Sigmoid colon (tissue), 7 donors: Measurements from ENCODE around the gene PMF1. TPM values are rescaled to one million over a fixed set of nuclear protein-coding genes. Genes with fewer than 3 reads are reported as not detected.

Experiments
- DNase-seq: peaks from one replicate; pipeline ENCODE4 v3.0.0-alpha.2; 2019
- H3K27ac ChIP-seq, 4 donors: fragments of 200-600 bp; sonication (generic); one replicate each; pipeline ENCODE4 v1.5.1; 2016 to 2019; ENCODE audit warnings: mild to moderate bottlenecking in 1 of 4
- H3K27me3 ChIP-seq, 3 donors: fragments of 200-600 bp; sonication (generic); one replicate each; pipeline ENCODE4 v1.5.1; 2019; ENCODE audit warnings: mild to moderate bottlenecking in 1 of 3
- H3K36me3 ChIP-seq, 4 donors: fragments of 200-600 bp; sonication (generic); one replicate each; pipeline ENCODE4 v1.5.1; 2016 to 2019
- H3K4me1 ChIP-seq, 4 donors: fragments of 200-600 bp; sonication (generic); one replicate each; pipeline ENCODE4 v1.5.1; 2017 to 2019
- H3K4me3 ChIP-seq, 4 donors: fragments of 200-600 bp; sonication (generic); one replicate each; pipeline ENCODE4 v1.5.1; 2017 to 2019; ENCODE audit warnings: mild to moderate bottlenecking in 2 of 4, moderate library complexity in 1 of 4
- H3K9me3 ChIP-seq, 4 donors: fragments of 200-600 bp in 3 of 4; sonication (generic) in 3 of 4; one replicate each; pipeline versions ENCODE4 v1.5.1 to v1.6.1; 2013 to 2019
- EP300 ChIP-seq, 4 donors: sonication (generic); formaldehyde crosslinking; IDR thresholded peaks; one replicate each; pipeline ENCODE4 v1.6.1; 2017; ENCODE audit warnings: antibody characterized with exemption in 4 of 4
- POLR2A ChIP-seq, 2 donors: fragments of 450-650 bp; IDR thresholded peaks; one replicate each; pipeline ENCODE4 v1.6.1; 2016; ENCODE audit warnings: antibody characterized with exemption in 2 of 2, mild to moderate bottlenecking in 2 of 2, moderate library complexity in 2 of 2
- POLR2AphosphoS5 ChIP-seq, 4 donors: sonication (generic); formaldehyde crosslinking; IDR thresholded peaks; one replicate each; pipeline ENCODE4 v1.6.1; 2017; ENCODE audit warnings: antibody characterized with exemption in 4 of 4
- WGBS, 2 donors: extraction: QIAGEN DNeasy Blood & Tissue Kit; methylation state at CpG; one replicate each; pipeline ENCODE4 v1.1.7; 2013; 5-methylcytosine and 5-hydroxymethylcytosine counted together
- intact Hi-C: fragments of 100-400 bp; cut with DNase I; formaldehyde crosslinking; loops from one replicate; pipeline ENCODE4 v1.15.1; 2023
- polyA plus RNA-seq, 3 donors: library from polyadenylated mRNA; stranded (reverse); fragments of 200-250 nt; gene quantifications; one replicate each; pipeline ENCODE4 v1.2.3, GENCODE V29; 2013
- total RNA-seq, 4 donors: library from RNA; depleted of rRNA; stranded (reverse); fragments of >200 nt; gene quantifications; one replicate each; pipeline ENCODE4 v1.1.0, GENCODE V29; 2016
- TF ChIP-seq, protein P1 (sequence below), 4 experiments: fragments of 450-650 bp in 3 of 4; fragments of 200-600 bp in 1 of 4; IDR thresholded peaks; one replicate each; pipeline ENCODE4 v1.5.1; 2016 to 2019; ENCODE audit warnings: antibody characterized with exemption in 4 of 4, mild to moderate bottlenecking in 3 of 4, moderate library complexity in 2 of 4
- donor health status: healthy with polysubstance abuse.
- donor health status: Bipolar disorder and iron deficiency.
- donor health status: healthy.

Gene PMF1
- total and polyA plus RNA-seq, 7 donors: 41.1 to 75.1 (median 52.8) TPM

GRCh38 chr1:156281693-156282478 lies 69.1 kb downstream of the PMF1 start:
- intact Hi-C loops: no loop called here
- Histone ChIP-seq H3K27ac (peak overlapping the region; percentile 84 to 92 (median 90)), H3K4me3 (peak overlapping the region; percentile 69 to 93 (median 80)), H3K27me3 (no peaks in the 10 kb centered on the region), H3K9me3 (no peaks in the 10 kb centered on the region), H3K36me3 (peaks cover 3 to 20% (median 10%) of the 10 kb centered on the region in 4 donors), H3K4me1 (peaks cover 0 to 33% (median 29%) of the 10 kb centered on the region in 4 donors)
- 6 to 9% methylated on average over 22 of the region's 22 CpGs for WGBS, 2 donors
- TF ChIP-seq POLR2AphosphoS5 (IDR thresholded peaks at IDR 0.05): no peak
- TF ChIP-seq POLR2A (IDR thresholded peaks at IDR 0.05): no peak
- TF ChIP-seq EP300 (IDR thresholded peaks at IDR 0.05): no peak
- TF ChIP-seq, protein P1, sequence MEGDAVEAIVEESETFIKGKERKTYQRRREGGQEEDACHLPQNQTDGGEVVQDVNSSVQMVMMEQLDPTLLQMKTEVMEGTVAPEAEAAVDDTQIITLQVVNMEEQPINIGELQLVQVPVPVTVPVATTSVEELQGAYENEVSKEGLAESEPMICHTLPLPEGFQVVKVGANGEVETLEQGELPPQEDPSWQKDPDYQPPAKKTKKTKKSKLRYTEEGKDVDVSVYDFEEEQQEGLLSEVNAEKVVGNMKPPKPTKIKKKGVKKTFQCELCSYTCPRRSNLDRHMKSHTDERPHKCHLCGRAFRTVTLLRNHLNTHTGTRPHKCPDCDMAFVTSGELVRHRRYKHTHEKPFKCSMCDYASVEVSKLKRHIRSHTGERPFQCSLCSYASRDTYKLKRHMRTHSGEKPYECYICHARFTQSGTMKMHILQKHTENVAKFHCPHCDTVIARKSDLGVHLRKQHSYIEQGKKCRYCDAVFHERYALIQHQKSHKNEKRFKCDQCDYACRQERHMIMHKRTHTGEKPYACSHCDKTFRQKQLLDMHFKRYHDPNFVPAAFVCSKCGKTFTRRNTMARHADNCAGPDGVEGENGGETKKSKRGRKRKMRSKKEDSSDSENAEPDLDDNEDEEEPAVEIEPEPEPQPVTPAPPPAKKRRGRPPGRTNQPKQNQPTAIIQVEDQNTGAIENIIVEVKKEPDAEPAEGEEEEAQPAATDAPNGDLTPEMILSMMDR (IDR thresholded peaks at IDR 0.05): no peak
- DNase-seq: no peak

GRCh38 chr1:156282479-156283222 lies 69.8 kb downstream of the PMF1 start, which contains the start of gene SMG5:
Gene SMG5 (minus strand): TSS chr1:156282825. CDS start chr1:156282680, 145 bp downstream.
- DNase-seq: peak; percentile 99
- peak within 1 kb of the TSS; percentile 84 to 92 (median 90) for H3K27ac ChIP-seq
- H3K4me1 ChIP-seq: peaks cover 0 to 33% (median 29%) of the 10 kb centered on the region in 4 donors
- peaks cover 0 to 13% (median 8%) of the 10 kb centered on the region in 4 donors for H3K36me3 ChIP-seq
- TF ChIP-seq EP300 (IDR thresholded peaks at IDR 0.05) (peak in 2 of 4 donors; percentile 5 to 68), POLR2AphosphoS5 (IDR thresholded peaks at IDR 0.05) (peak; percentile 77 to 96 (median 88)), POLR2A (IDR thresholded peaks at IDR 0.05) (peak; percentile 61 to 87)
- TF ChIP-seq, protein P1 (IDR thresholded peaks at IDR 0.05): no peak
- intact Hi-C loops: no loop called here
- H3K27me3 ChIP-seq: no peaks in the 10 kb centered on the region
- WGBS, 2 donors: 0% methylated on average over 50 of the region's 50 CpGs
- peak within 1 kb of the TSS; percentile 69 to 93 (median 80) for H3K4me3 ChIP-seq
- no peaks in the 10 kb centered on the region for H3K9me3 ChIP-seq

- peak overlapping the region; percentile 84 to 92 (median 90) for H3K27ac ChIP-seq
- H3K9me3 ChIP-seq: no peaks in the 10 kb centered on the region
- TF ChIP-seq EP300 (IDR thresholded peaks at IDR 0.05) (no peak), POLR2AphosphoS5 (IDR thresholded peaks at IDR 0.05) (no peak), POLR2A (IDR thresholded peaks at IDR 0.05) (no peak)
- TF ChIP-seq, protein P1 (IDR thresholded peaks at IDR 0.05): no peak
- intact Hi-C loops: no loop called here
- peaks cover 0 to 9% (median 2%) of the 10 kb centered on the region in 4 donors for H3K36me3 ChIP-seq
- 60 to 88% methylated on average over 1 of the region's 1 CpG for WGBS, 2 donors
- no peak for DNase-seq
- H3K4me3 ChIP-seq: peak overlapping the region; percentile 69 to 93 (median 80)
- H3K27me3 ChIP-seq: no peaks in the 10 kb centered on the region
- H3K4me1 ChIP-seq: peaks cover 0 to 33% (median 29%) of the 10 kb centered on the region in 4 donors
Observed at GRCh38 chr1:156283521-156283920, 70.7 kb downstream of the PMF1 start.

- no peaks in the 10 kb centered on the region for H3K27me3 ChIP-seq
- H3K27ac ChIP-seq: peak within 1 kb of the TSS; percentile 84 to 92 (median 90)
- no peaks in the 10 kb centered on the region for H3K9me3 ChIP-seq
- WGBS, 2 donors: 35 to 76% methylated on average over 7 of the region's 7 CpGs
- H3K4me3 ChIP-seq: peak within 1 kb of the TSS; percentile 69 to 93 (median 80)
- H3K36me3 ChIP-seq: peaks cover 0 to 9% (median 0%) of the 10 kb centered on the region in 4 donors
- intact Hi-C loops: no loop called here
- TF ChIP-seq POLR2AphosphoS5 (IDR thresholded peaks at IDR 0.05): no peak
- TF ChIP-seq EP300 (IDR thresholded peaks at IDR 0.05): no peak
- TF ChIP-seq, protein P1 (IDR thresholded peaks at IDR 0.05): no peak
- TF ChIP-seq POLR2A (IDR thresholded peaks at IDR 0.05): no peak
- no peak for DNase-seq
- H3K4me1 ChIP-seq: peaks cover 0 to 33% (median 29%) of the 10 kb centered on the region in 4 donors
Observed at GRCh38 chr1:156284112-156284511, 71.3 kb downstream of the PMF1 start, which contains the start of gene TMEM79. Gene TMEM79 (plus strand): TSS chr1:156284325. CDS start chr1:156285227, 902 bp downstream.
